ENCODE measurements around the gene SLAMF8. TPM values are rescaled to one million over a fixed set of nuclear protein-coding genes. Genes with fewer than 3 reads are reported as not detected.

Gene SLAMF8
- polyA plus RNA-seq, 1 experiment = not detected

GRCh38 chr1:159827102-159827490, 423 bp downstream of the SLAMF8 start:
- TF ChIP-seq CTCF (IDR thresholded peaks at IDR 0.05; ENCODE audit: low read depth, low read length) = no peak
- POLR2A ChIA-PET = no interaction called here
- CTCF ChIA-PET = interaction anchor here (0.8 to 1.6 kb wide), 2 partner anchors 64 to 180 kb away, joined by 4 to 7 read pairs; no protein-coding TSS in a partner anchor
- DNase-seq (ENCODE audit: low read depth, low spot score) = no peak
- Histone ChIP-seq H3K9me3 (ENCODE audit: control insufficient read depth, insufficient read depth, low read length) (no peaks in the 10 kb centered on the region), H3K27ac (ENCODE audit: low read depth, low read length) (no peak overlapping the region), H3K4me3 (ENCODE audit: low read depth, low read length) (no peak overlapping the region), H3K27me3 (ENCODE audit: control insufficient read depth, insufficient read depth, low read length) (peaks cover 4% of the 10 kb centered on the region)

- H3K4me3 ChIP-seq (ENCODE audit: low read depth, low read length) = no peak overlapping the region
- H3K27me3 ChIP-seq (ENCODE audit: control insufficient read depth, insufficient read depth, low read length) = peaks cover 4% of the 10 kb centered on the region
- no peak for TF ChIP-seq CTCF (IDR thresholded peaks at IDR 0.05; ENCODE audit: low read depth, low read length)
- no peak overlapping the region for H3K27ac ChIP-seq (ENCODE audit: low read depth, low read length)
- no peak for DNase-seq (ENCODE audit: low read depth, low spot score)
- ChIA-PET POLR2A (no interaction called here), CTCF (interaction anchor here (0.8 to 1.6 kb wide), 2 partner anchors 64 to 180 kb away, joined by 4 to 7 read pairs; no protein-coding TSS in a partner anchor)
- no peaks in the 10 kb centered on the region for H3K9me3 ChIP-seq (ENCODE audit: control insufficient read depth, insufficient read depth, low read length)
Observed at GRCh38 chr1:159827549-159827948, 876 bp downstream of the SLAMF8 start.

- DNase-seq (ENCODE audit: low read depth, low spot score) = no peak
- ChIA-PET POLR2A (no interaction called here), CTCF (interaction anchor here (1.0 to 3.1 kb wide), 2 partner anchors 29 to 47 kb away, joined by 3 to 20 read pairs; partner anchors contain the start of gene DUSP23)
- no peak for TF ChIP-seq CTCF (IDR thresholded peaks at IDR 0.05; ENCODE audit: low read depth, low read length)
- Histone ChIP-seq H3K9me3 (ENCODE audit: control insufficient read depth, insufficient read depth, low read length) (no peaks in the 10 kb centered on the region), H3K27ac (ENCODE audit: low read depth, low read length) (no peak overlapping the region), H3K4me3 (ENCODE audit: low read depth, low read length) (no peak overlapping the region), H3K27me3 (ENCODE audit: control insufficient read depth, insufficient read depth, low read length) (peaks cover 4% of the 10 kb centered on the region)
Observed at GRCh38 chr1:159828176-159828575, 1.5 kb downstream of the SLAMF8 start.

DNA sequence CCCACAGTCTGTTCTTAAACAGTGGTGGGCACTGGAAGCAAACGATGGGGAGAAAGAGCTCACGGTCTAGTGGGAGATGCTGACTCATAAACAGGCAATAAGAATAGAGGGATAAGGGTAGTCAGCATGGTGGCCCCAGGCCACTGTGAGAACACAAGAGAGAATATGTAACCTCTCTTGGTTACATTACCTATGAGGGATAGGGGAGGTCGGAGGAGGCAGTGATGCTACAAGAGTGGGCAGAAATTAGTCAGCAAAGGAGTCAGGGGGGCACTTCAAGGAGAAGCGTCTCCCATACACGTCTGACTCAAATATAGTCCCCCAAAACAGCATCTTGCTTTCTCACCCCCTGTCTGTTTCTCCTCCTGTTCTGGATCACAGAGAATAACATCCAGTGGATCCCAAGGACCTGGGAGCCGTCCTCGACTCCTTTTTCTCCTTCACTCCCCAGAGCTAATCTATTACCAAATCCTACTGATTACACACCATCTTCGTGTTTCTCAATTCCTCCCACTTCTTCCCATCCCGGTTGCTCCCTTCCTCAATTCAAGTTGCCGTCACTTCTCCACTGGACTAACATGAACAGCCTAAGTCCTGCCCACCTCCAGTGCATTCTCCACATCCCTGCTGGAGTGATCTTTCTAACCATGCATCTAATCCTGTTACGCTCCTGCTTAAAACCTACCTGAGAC, 2.1 kb downstream of the SLAMF8 start:
- peaks cover 4% of the 10 kb centered on the region for H3K27me3 ChIP-seq (ENCODE audit: control insufficient read depth, insufficient read depth, low read length)
- no peaks in the 10 kb centered on the region for H3K9me3 ChIP-seq (ENCODE audit: control insufficient read depth, insufficient read depth, low read length)
- H3K27ac ChIP-seq (ENCODE audit: low read depth, low read length) = no peak overlapping the region
- DNase-seq (ENCODE audit: low read depth, low spot score) = no peak
- ChIA-PET POLR2A (no interaction called here), CTCF (interaction anchor here (1.0 to 3.1 kb wide), 3 partner anchors 30 to 62 kb away, joined by 3 to 20 read pairs (median 10); partner anchors contain the start of gene DUSP23)
- TF ChIP-seq CTCF (IDR thresholded peaks at IDR 0.05; ENCODE audit: low read depth, low read length) = no peak
- H3K4me3 ChIP-seq (ENCODE audit: low read depth, low read length) = no peak overlapping the region

GRCh38 chr1:159829273-159829634, 2.6 kb downstream of the SLAMF8 start:
- no peaks in the 10 kb centered on the region for H3K9me3 ChIP-seq (ENCODE audit: control insufficient read depth, insufficient read depth, low read length)
- H3K27ac ChIP-seq (ENCODE audit: low read depth, low read length) = no peak overlapping the region
- DNase-seq (ENCODE audit: low read depth, low spot score) = no peak
- POLR2A ChIA-PET = no interaction called here
- no peak overlapping the region for H3K4me3 ChIP-seq (ENCODE audit: low read depth, low read length)
- CTCF ChIA-PET = interaction anchor here (1.0 to 3.1 kb wide), 4 partner anchors 8 to 61 kb away, joined by 3 to 20 read pairs (median 8); partner anchors contain the start of gene DUSP23
- peaks cover 4% of the 10 kb centered on the region for H3K27me3 ChIP-seq (ENCODE audit: control insufficient read depth, insufficient read depth, low read length)
- peak; percentile 18 for TF ChIP-seq CTCF (IDR thresholded peaks at IDR 0.05; ENCODE audit: low read depth, low read length)
